ENCODE measurements around the gene LRRC7.

LRRC7 gene

GRCh38 chr1:69592341-69592740 lies 24.6 kb downstream of the LRRC7 start:
- DNase-seq = no peak

DNA sequence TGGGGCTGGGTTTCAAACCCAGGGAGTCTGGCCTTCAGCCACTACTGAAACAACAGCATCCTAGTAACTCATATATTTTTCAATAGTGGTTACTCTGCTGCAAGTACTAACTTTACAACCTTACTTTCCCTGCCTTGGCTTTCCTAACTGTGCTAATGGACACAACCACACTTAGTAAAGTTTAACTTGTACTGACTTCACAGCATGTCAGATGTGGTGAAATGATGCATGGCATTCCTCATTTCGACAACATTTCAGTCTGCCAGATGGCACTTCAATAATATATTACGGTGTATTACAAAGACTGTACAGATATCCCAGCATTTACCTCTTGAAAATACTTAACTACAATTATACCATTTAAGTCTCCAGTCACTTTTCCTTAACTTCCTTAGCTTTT lies 27.8 kb downstream of the LRRC7 start:
- DNase-seq = no peak

- no peak for DNase-seq
Measured at GRCh38 chr1:69611316-69611715, 43.6 kb downstream of the LRRC7 start.

- DNase-seq = no peak
Measured at GRCh38 chr1:69613414-69613813, 45.7 kb downstream of the LRRC7 start.

GRCh38 chr1:69638673-69639072 lies 71.0 kb downstream of the LRRC7 start:
- DNase-seq = no peak

DNA sequence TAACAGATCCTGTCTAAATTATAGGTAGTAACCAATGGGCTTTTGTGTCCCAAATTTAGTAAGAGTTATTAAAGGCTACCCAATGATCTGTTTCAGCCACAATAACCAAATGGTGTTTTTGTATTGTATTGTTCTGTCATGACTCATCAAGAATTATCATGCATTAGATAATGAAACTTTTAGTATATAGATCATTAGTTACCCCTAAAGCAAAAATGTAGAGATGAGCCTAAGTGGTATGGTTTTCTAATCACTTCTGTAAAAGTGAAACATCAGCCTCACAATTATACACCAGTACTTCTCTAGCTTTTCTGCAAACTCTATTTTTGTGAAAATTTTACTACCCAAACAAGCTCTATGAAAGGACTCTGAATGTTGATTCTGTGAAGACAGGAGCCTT lies 71.4 kb downstream of the LRRC7 start:
- no peak for DNase-seq

DNA sequence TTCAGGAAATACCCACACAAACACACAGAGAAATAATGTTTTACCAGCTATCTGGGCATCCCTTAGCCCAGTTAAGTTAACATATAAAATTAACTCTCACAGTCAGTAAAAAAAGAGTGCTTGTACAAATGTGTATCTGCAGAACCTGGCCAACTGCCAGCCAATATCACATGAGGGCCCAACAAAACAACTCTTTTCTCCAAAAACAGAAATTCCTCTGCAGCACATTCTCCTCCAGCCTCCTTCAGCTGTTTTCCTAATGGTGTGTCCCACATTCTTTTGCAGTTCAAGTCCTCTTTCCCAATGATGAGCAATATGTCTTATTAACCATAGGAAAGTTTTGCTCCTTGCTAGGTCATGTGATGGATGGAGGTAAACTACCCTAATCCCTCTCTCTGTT lies 75.5 kb downstream of the LRRC7 start:
- no peak for DNase-seq

DNA sequence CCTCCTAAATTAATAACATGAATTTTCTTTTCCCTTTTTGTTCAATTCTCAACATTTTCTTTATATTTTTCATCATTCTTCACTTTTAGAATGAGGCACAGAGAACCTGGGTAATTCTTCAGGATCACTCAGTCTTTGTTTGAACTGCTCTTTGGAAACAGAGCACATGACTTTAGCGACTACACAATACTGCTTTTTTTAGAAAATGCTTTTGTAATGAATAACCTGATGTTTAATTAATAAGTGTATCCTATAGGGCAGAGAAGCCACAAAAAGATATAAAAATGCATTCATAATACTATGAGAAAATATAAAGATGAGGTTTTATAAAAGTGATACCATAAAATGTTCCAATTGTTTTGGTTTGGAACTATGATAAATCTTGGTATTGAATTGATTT lies 77.8 kb downstream of the LRRC7 start:
- no peak for DNase-seq

- DNase-seq = no peak
Measured at GRCh38 chr1:69648486-69648885, 80.8 kb downstream of the LRRC7 start.

DNA sequence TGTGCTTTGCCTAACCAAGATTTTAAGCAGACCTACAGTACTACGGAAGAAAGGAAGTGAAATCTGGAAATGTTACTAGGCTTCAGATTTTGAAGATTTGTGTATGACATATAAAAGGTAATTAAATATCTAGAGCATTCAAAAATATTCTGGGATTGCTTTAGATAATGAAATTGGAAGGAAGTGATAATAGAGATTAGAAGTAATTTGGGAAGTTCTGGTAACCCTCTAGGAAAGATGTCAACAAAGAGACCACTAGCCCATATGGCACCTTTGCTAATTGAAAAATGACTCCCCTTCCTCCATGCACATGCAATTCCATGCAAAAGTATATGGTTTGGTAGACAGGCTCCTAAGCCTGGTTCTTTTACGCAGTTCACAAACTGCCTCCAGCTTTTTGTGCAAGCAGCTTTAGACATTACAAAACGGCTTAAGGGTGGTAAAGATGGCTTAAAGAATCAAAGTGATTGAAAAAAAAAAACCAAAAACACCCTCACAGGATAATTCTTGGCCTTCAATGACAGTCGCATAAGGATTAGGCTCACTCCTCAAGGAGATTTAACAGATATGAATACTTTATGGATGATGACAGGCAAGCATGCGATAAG lies 81.8 kb downstream of the LRRC7 start:
- DNase-seq = no peak

GRCh38 chr1:69650779-69651178 lies 83.1 kb downstream of the LRRC7 start:
- DNase-seq = no peak

GRCh38 chr1:69651656-69652055 lies 83.9 kb downstream of the LRRC7 start:
- DNase-seq = no peak

DNA sequence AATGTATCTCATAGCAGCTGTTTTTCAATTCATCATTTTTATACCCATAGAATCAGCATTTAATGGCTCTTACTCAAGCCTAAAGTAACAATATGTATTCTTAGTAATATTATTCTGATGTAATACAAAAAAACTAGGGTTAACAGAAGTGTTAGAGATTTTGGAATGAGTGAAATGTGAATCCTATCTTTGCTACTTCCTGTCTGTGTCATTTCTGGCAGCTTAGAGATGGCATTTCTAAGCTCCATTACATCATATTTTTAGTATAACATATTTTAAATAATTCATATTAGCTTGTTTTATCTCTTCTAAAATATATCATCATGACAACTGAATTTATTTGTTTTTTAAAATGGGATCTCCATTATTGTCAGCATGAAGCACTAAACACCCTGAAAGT lies 90.2 kb downstream of the LRRC7 start:
- no peak for DNase-seq

- DNase-seq = no peak
Measured at GRCh38 chr1:69661686-69662085, 94.0 kb downstream of the LRRC7 start.

DNA sequence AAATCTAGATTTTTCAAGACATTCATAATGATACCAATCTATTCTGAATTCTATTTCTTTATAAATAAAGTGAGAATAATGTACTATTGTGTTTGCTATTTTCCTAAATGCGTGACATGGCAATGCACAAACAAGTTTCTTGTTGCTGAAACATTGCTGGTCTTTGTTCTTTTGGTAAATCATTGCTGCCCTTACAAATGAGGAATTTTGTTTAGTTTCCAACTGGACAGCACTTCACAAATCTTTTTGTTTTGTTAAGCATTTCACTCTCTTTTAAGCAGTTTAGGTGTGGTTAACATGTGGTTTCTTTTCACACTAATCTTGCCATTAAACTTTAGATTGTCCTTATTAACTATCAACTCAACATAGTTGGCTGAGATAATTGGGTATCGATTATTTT lies 94.6 kb downstream of the LRRC7 start:
- no peak for DNase-seq

- DNase-seq = no peak
Measured at GRCh38 chr1:69671363-69672010, 103.8 kb downstream of the LRRC7 start.

- DNase-seq = no peak
Measured at GRCh38 chr1:69673321-69673720, 105.6 kb downstream of the LRRC7 start.

- no peak for DNase-seq
Measured at GRCh38 chr1:69679965-69680364, 112.2 kb downstream of the LRRC7 start.

GRCh38 chr1:69686367-69686984 lies 118.8 kb downstream of the LRRC7 start:
- DNase-seq = no peak

- peak; percentile 27 for DNase-seq
Measured at GRCh38 chr1:69688193-69688592, 120.5 kb downstream of the LRRC7 start.

DNA sequence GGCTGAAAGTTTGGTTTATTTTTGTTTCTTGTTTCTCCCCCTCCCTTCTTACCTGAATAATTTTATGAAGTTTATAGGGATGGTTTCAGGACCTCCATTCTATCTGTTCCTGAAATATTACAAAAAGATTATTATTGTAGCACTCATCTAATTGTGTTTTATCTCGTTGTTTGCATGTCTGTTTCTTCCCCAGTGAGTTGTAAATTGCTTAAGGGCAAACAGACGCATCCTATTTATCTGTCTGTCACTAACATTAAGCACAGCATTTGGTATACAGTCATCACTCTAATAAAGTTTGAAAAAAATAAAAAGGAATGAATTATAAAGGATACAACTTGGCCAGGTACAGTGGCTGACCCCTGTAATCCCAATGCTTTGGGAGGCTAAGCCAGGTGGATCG lies 123.5 kb downstream of the LRRC7 start:
- DNase-seq = no peak

DNA sequence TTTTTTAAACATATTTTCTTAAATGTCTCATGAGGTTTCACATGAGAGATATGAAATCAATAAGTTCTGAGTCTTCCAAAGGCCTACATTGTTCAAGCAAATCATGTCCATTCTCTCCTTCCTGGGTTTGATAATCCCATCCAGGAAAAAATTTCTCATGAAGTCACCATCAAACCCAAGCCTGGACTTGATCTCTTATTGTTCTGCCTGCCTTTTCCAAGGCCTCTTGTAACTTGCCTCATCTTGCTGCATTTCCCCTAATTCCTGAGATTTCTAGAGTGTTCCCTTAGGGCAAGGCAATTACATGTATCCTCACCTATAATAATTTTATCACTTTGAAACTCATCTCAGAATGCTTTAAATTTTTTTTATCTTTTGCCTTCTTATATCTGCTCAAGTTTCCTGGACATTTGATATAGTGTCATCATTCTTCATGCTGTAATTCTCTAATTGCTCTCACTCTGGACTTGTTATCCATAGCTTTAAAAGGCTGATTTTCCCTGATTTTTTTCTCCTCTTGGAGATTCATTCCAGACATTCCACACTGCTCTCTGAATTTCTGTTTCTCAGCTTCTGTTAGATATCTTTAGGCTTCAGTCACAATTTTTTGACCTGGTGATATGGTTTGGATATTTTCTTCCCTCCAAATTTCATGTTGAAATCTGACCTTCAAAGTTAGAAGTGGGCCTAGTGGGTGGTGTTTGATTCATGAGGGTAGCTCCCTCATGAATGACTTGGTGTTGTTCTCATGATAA lies 126.4 kb downstream of the LRRC7 start:
- DNase-seq = no peak

DNA sequence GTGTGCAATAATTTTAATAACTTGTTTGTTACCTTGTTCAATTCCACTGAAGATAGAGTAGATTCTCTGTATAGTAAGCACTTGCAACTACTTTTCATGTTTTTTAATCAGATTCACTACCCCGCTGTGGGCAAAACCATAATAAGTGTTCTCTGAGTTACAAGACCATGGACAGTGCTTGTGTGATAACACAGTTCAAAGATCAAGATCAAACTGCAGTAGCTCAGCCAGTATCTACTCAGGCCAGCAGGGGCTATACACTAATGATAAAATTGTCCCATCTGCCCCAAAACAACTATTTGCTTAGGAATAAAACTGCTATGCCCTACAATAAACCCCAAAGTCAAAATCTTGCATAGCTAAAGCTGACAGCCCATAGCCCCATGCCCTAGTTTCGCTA lies 129.6 kb downstream of the LRRC7 start:
- DNase-seq = no peak

DNA sequence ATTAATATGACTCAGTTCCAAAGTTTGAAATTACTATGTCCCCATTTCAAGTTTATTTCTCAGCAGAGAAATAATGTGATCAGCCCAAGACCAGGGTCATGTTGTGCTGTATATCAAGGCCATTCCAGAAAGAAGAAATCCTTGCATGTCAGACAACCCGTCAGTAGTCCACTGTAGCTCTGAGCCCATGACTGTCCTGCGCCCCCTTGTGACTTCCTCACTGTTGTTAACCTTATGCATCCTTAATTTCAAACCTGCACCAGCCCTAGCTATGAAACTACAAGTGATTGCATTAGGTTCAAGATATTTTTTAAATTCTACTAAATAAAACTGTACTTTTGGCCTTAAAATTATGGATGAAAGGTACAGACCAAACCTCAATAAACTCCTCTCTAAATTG lies 133.0 kb downstream of the LRRC7 start:
- DNase-seq = no peak

Data from suppressor macrophage treated with lipopolysaccharide for 4 hours (primary cell).